ENCODE data around the gene STK32B.
"Not testable (repeated sequence)": the region's sequence is repeated elsewhere in the genome, so short reads cannot be mapped to it uniquely, and the experiment has no call there.

STK32B gene

GRCh38 chr4:5165420-5166369 lies 114.4 kb downstream of the STK32B start:
- DNase-seq = no peak

- DNase-seq = no peak
These were observed 115.1 kb downstream of the STK32B start for GRCh38 chr4:5166377-5166776.

- DNase-seq = no peak
These were observed 117.6 kb downstream of the STK32B start for GRCh38 chr4:5168891-5169290.

GRCh38 chr4:5175836-5176235 lies 124.6 kb downstream of the STK32B start:
- DNase-seq = not testable (repeated sequence)

- no peak for DNase-seq
These were observed 133.3 kb downstream of the STK32B start for GRCh38 chr4:5184606-5185005.

- no peak for DNase-seq
These were observed 134.3 kb downstream of the STK32B start for GRCh38 chr4:5185551-5185950.

- DNase-seq = no peak
These were observed 135.2 kb downstream of the STK32B start for GRCh38 chr4:5186271-5187064.

GRCh38 chr4:5188130-5188529 lies 136.8 kb downstream of the STK32B start:
- DNase-seq = no peak

- no peak for DNase-seq
These were observed 140.6 kb downstream of the STK32B start for GRCh38 chr4:5191831-5192230.

- no peak for DNase-seq
These were observed 141.0 kb downstream of the STK32B start for GRCh38 chr4:5192271-5192670.

GRCh38 chr4:5192678-5193077 lies 141.4 kb downstream of the STK32B start:
- no peak for DNase-seq

GRCh38 chr4:5198656-5199541 lies 147.6 kb downstream of the STK32B start:
- DNase-seq = no peak

GRCh38 chr4:5199912-5200311 lies 148.6 kb downstream of the STK32B start:
- DNase-seq = no peak

GRCh38 chr4:5200513-5200912 lies 149.2 kb downstream of the STK32B start:
- DNase-seq = no peak

- DNase-seq = no peak
These were observed 152.2 kb downstream of the STK32B start for GRCh38 chr4:5203309-5203992.

GRCh38 chr4:5203993-5204310 lies 152.7 kb downstream of the STK32B start:
- no peak for DNase-seq

GRCh38 chr4:5204781-5205180 lies 153.5 kb downstream of the STK32B start:
- no peak for DNase-seq

GRCh38 chr4:5206016-5206790 lies 154.9 kb downstream of the STK32B start:
- DNase-seq = no peak

- DNase-seq = no peak
These were observed 158.6 kb downstream of the STK32B start for GRCh38 chr4:5209862-5210261.

- no peak for DNase-seq
These were observed 160.1 kb downstream of the STK32B start for GRCh38 chr4:5211282-5211839.
